HL-60/S4 (cell line): ENCODE results near the gene CDK19.

Source experiments
- in situ Hi-C: fragments of 300-500 bp; cut with MboI; formaldehyde crosslinking; loops from 2 replicates; pipeline ENCODE4 v1.14.3; 2022; ENCODE audit warnings: low sequenced_read_pairs

Gene CDK19

GRCh38 chr6:110560239-110561007 is 254.8 kb downstream of the CDK19 start:
- in situ Hi-C loops, result no loop called here
